HG02678 (cell line): ENCODE results near the gene SEL1L2.

Source experiments
- ATAC-seq: cut with Tn5 transposase; IDR thresholded peaks from one replicate; pipeline ENCODE4 v1.9.1; 2021; ENCODE audit warnings: mild to moderate bottlenecking, moderate library complexity; ENCODE audit not compliant: unreplicated experiment

The SEL1L2 gene

DNA sequence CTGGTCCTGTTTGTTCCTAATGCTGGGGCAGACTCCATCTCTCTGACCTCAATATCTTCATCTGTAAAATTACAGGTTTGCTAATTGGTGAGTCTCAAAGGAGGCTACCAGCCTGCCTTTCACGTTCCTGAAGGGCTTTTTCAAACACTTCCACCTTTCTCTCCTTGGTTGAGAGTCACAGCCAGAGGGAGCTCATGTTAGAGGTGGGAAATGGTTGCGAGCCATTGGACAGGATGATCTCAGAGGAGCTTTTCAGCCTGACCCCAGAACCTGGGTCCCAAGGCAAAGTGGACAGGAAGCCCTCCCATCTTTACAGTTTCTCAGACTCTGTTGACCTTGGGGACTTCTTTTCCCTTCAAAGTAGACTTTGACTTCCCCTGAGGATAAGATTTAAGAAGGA, 168.0 kb downstream of the SEL1L2 start:
- ATAC-seq = no peak

DNA sequence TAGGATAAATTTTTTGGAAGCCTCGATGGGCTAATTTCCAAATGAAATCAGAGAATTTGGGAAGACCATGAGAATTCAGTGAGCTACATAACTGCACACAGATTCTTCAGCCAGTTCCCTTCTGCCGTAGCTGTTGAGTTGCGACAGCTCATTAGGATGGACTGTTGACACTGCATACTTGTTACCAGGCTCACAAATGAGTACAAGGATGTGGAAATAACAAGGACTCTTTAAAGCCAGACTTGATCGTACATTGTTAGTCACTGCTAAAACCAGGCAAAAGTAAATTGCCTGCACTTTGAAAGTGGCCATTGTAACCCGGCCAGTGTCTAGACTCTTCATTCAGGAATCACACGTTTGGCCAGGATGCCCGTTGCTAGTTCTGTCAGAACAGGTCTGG, 168.5 kb downstream of the SEL1L2 start:
- ATAC-seq = no peak

DNA sequence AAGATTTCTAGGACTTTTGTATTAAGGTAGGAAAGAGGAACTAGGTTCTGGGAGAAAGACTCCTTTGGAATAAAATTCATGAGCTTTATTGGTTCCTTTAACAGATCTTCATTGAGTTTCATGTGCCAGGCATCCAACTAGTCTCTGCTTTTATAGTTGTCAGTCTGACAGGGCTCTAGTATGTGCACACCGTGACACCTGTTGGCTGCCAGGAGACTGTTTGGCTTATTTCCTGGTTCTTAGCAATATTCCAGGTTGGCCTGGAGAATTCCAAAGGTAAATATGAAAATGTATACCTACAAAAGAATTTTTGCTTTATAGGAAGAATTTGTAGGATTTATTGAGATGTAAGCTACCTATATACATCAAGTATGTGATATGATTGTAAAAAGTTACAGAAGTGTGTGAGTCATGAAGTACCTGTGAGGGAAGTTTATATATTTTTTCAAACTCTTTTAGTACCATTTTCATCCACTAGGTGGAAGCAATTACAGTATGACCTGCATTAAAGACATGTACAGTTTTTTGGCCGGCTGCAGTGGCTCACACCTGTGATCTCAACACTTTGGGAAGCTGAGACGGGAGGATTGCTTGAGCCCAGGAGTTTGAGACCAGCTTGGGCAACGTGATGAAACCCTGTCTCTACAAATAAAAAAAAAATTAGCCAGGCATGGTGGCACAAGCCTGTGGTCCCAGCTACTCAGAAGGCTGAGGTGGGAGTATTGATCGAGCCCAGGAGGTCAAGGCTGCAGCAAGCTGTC, 170.3 kb downstream of the SEL1L2 start:
- peak; percentile 81 for ATAC-seq

DNA sequence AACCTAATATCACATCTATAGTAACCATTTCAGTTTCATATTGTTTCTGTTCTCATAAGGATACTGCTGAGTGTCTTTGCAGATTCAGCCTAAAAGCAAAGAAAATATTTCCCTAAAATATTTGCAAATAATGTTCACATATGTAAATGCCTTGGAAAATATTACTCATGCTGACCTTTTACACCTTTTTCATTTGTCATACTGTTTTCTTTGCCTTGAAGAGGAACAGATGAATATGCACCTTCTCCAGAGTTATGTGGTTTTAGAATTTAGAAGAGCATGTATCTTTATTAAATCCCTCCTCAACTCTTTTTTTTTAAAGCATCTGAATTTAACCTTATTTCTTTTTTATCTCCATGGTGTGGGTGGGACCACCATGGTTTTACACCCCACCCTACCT, 173.1 kb downstream of the SEL1L2 start:
- ATAC-seq = no peak

DNA sequence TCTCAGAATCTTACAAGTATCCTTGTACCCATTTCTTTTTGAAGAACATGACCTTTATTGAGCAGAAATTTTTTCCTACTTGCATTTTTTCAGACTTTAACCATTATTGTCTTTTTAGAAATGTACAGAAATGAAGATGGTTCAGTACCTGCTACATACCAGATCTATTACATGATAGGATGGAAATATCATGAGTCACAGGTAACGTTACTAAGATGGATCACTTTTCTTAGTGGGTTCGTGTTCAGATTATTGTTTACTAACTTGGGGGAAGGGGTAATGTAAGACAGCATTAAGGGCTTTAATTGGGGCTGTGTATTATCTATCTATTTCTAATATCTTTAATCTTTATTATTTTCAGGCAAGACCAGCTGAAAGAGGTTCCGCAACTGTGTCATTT, 173.7 kb downstream of the SEL1L2 start:
- no peak for ATAC-seq

DNA sequence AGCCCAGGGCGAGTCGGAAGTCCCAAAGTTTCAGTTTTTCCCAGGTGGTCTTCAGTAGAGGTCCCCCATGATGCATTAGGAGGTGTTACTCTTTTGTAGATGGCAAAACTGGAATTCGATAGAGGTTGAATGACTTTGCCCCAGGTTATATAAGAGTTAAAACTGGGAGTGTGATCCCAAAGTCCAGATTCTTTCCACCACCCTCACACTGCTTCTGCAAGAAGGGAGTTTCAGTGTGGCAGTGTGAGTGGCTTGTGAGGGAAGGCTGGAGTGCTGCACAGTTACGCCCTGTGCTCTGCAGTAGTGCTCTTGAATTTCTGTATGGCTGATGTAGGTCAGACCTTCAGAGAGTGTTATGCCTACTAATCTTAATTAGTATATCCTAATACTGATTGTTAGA, 175.7 kb downstream of the SEL1L2 start:
- no peak for ATAC-seq

DNA sequence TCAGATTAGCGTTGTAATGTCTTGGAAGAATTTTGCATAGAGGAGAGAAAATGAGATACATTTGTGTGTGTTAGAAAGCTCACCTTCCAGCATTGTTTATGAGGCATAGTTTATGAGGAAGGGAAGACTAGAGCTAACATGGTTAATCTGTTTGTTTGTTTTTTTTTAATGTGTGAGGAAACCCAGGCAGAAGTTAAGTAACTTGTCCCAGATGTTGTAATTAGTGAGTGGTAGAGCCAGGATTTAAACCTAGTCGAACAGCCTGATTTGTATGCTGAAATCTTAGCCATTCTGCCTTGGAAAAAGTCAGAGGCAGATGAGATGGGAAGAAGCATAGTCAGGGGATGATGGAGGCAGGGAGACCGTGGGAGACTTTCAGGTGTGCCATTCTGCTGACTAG, 176.5 kb downstream of the SEL1L2 start:
- no peak for ATAC-seq

DNA sequence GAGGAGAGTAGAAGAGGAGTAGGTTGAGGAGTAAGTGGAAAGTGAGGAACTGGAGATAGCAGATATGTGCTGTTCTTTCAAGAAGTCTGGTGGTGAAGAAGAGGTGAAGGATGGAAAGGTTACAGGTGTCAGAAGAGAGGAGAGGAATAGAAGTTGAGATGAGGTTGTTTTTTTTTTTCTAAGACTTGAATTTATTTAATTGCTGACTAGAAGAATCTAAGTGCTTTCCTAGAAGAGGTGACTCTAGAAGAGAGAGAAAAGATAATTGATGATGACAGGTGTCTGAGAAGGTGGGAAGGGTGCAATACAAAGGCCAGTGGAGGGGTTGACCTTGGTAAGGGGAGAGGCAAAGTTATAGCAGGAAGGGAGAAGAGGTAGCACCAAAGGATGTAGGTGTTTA, 180.0 kb downstream of the SEL1L2 start:
- no peak for ATAC-seq

DNA sequence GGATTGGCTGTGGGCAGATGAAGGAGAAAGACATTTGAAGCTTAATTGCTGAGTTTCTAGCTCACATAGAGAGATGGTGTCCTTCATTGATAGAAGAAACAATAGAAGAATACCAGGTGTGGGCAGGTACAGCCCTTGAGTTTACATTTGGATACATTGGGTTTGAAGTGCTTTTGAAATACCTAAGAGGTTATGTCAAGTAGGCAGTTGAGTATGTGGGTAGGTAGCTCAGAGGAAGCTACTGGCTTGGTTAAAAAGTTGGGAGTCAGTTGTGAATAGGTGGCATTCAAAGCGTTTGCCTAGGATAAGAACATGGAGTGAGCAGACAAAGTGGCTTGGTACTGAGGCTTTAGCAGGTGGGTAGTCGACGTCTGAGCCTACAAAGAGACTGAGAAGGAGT, 180.6 kb downstream of the SEL1L2 start:
- ATAC-seq = no peak

DNA sequence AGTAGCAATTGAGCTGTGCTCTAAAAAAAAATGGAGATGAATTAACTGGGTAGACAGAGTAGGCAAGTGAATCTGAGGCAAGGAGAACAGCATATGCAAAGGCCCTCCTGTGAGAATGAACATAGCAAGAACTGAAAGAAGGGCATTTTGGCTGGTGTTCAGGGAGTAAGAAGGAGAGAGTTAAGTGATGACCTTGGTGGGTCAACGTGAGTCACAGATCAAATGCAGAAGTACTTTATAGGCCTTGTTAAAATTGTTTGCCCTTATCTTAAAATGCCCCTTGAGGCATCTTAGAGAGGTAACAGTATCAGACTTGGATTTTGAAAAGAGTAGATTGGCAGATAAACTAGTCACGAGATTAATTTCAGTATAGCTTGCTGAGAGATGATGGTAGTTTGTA, 181.0 kb downstream of the SEL1L2 start:
- no peak for ATAC-seq

DNA sequence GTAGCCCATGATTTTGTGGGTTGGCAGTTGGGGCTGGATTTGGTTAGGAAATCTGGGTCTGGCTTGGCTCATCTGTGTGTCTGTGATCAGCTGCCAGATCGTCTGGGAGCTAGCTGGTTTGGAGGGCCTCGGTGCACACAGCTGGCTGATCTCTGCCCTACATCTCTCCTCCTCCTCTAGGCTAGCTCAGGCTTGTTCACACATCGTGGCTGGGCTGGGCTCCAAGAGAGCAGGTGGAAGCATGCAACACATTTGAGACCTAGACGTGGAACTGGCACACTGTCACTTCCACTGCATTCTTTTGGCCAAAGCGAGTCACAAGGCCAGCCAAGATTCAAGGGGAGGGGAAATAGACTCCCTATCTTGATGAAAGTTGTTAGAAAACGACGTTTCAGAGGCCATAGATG, 189.7 kb downstream of the SEL1L2 start:
- ATAC-seq = no peak

DNA sequence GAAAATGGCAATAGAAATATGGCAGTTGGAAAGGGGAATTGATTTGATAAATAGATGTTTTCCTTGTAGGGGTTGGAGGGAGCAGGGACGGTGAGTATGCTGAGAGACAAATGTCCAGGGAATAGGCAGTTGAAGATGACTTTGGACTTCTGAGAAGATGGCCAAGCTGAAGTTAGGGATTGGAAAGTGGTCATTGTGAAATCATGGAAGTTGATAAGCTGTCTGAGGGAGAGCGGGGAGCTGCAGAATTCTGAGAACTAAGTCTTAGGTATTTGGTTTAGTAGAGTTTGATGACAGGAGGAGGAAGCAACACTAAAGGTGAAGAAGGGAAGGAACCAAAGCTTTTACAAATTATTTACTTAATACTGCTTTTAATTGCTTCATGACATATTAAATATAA, 190.4 kb downstream of the SEL1L2 start:
- no peak for ATAC-seq
